ENCODE measurements around the gene JOSD1. TPM values are rescaled to one million over a fixed set of nuclear protein-coding genes. Genes with fewer than 3 reads are reported as not detected.

The JOSD1 gene
- polyA plus RNA-seq, 4 donors: 38.0 to 45.8 (median 40.1) TPM

DNA sequence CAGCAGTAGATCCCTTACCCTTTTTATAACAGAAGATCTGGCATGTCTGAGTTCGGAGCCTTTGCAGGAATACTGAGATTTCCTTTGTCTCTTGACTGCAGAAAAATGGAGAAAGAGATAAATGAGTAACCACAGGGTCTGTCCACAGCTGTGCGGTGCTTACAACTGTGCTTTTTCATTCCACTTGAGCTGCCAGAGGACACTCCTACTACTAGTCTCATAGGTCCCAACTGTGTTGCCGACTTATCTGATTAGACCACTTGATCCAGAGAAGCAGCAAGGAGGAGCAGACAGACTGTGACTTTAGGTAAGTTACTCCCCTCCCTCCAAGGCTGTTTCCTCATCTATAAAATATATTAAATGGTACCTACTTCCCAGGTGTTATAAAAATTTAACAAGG lies 62.0 kb downstream of the JOSD1 start:
- no peak for DNase-seq (ENCODE audit: low read depth in 4 of 4, low spot score in 2 of 4)

DNA sequence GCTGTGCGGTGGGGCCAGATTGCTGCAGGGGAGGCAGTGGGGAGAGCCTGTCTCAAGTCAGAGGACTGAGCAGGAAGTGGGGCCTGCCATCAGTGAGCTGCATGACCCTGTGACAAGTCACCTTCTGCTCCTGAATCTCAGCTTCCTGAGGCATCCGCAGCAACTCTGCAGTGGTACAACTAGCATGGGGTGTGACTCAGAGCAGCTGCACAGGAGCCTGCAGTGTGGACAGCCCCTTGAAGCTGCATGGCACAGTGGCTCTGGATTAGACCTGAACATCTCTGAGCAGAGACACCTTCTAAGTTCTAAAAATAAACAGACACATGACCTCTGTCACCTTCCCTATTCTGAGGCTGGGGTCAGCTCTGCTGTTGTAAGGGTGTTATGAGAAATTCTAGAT lies 62.5 kb downstream of the JOSD1 start:
- no peak for DNase-seq (ENCODE audit: low read depth in 4 of 4, low spot score in 2 of 4)

Other genes starting within 250 kb of the JOSD1 start
- under 1 TPM; 0.19 to 0.36 (median 0.20) TPM for gene KCNJ4, start 245.7 kb downstream of the JOSD1 start, polyA plus RNA-seq (ENCODE audit: insufficient read length in 4 of 4)
- 10 to 100 TPM in 3 of 4 donors, 1 to 10 TPM in 1; 8.4 to 11.7 (median 10.9) TPM for gene KDELR3, start 232.8 kb downstream of the JOSD1 start, polyA plus RNA-seq (ENCODE audit: insufficient read length in 4 of 4)
- 1,000 to 10,000 TPM in 2 of 4 donors, 100 to 1,000 TPM in 2; 632 to 1,158 (median 901) TPM for gene DDX17, start 194.6 kb downstream of the JOSD1 start, polyA plus RNA-seq (ENCODE audit: insufficient read length in 4 of 4)
- gene DMC1, start 130.8 kb downstream of the JOSD1 start, polyA plus RNA-seq (ENCODE audit: insufficient read length in 4 of 4): 1 to 10 TPM; 5.2 to 7.1 (median 5.5) TPM
- 10 to 100 TPM in 2 of 4 donors, 1 to 10 TPM in 2; 3.6 to 12.6 (median 7.8) TPM for gene FAM227A, start 44.6 kb downstream of the JOSD1 start, polyA plus RNA-seq (ENCODE audit: insufficient read length in 4 of 4)
- gene CBY1, start 44.3 kb downstream of the JOSD1 start, polyA plus RNA-seq (ENCODE audit: insufficient read length in 4 of 4): 10 to 100 TPM; 58.4 to 60.8 (median 59.9) TPM
- gene TOMM22, start 19.0 kb downstream of the JOSD1 start, polyA plus RNA-seq (ENCODE audit: insufficient read length in 4 of 4): 100 to 1,000 TPM in 1 of 4 donors, 10 to 100 TPM in 3; 85.1 to 103 (median 88.8) TPM
- 10 to 100 TPM; 36.8 to 63.6 (median 52.3) TPM for gene GTPBP1, start 5.0 kb upstream of the JOSD1 start, polyA plus RNA-seq (ENCODE audit: insufficient read length in 4 of 4)
- gene SUN2, start 55.1 kb upstream of the JOSD1 start, polyA plus RNA-seq (ENCODE audit: insufficient read length in 4 of 4): 10 to 100 TPM; 46.3 to 70.2 (median 68.5) TPM
- gene DNAL4, start 93.2 kb upstream of the JOSD1 start, polyA plus RNA-seq (ENCODE audit: insufficient read length in 4 of 4): 10 to 100 TPM; 34.3 to 43.5 (median 39.8) TPM
- 1 to 10 TPM; 4.3 to 4.8 (median 4.7) TPM for gene NPTXR, start 143.1 kb upstream of the JOSD1 start, polyA plus RNA-seq (ENCODE audit: insufficient read length in 4 of 4)
- gene CBX6, start 171.3 kb upstream of the JOSD1 start, polyA plus RNA-seq (ENCODE audit: insufficient read length in 4 of 4): 10 to 100 TPM; 35.9 to 50.8 (median 43.0) TPM